Mesothelial cell of epicardium (in vitro differentiated cells): Measurements from ENCODE around the gene FAM168A. TPM values are rescaled to one million over a fixed set of nuclear protein-coding genes. Genes with fewer than 3 reads are reported as not detected.
A peak's percentile ranks its signal among the peaks of the same experiment; 100 is the strongest.

ENCODE experiments used
- DNase-seq, 2 experiments: peaks; one replicate each; pipeline ENCODE4 v3.0.0; 2021; ENCODE audit warnings: low spot score in 2 of 2; ENCODE audit not compliant: unreplicated experiment in 2 of 2
- H3K27ac Mint-ChIP-seq: 2 replicates; pipeline ENCODE4 v1.8.0; 2021; ENCODE audit warnings: mixed read lengths
- H3K27me3 Mint-ChIP-seq: 2 replicates; pipeline ENCODE4 v1.8.0; 2021; ENCODE audit warnings: low read depth, mixed read lengths
- H3K36me3 Mint-ChIP-seq: 2 replicates; pipeline ENCODE4 v1.8.0; 2021; ENCODE audit warnings: mixed read lengths
- H3K4me1 Mint-ChIP-seq: 2 replicates; pipeline ENCODE4 v1.8.0; 2021; ENCODE audit warnings: mixed read lengths
- H3K4me3 Mint-ChIP-seq: 2 replicates; pipeline ENCODE4 v1.8.0; 2021; ENCODE audit warnings: mild to moderate bottlenecking, moderate library complexity, mixed read lengths
- H3K9me3 Mint-ChIP-seq: 2 replicates; pipeline ENCODE4 v1.8.0; 2021; ENCODE audit warnings: mixed read lengths
- CTCF ChIP-seq: fragments of 200-600 bp; sonication (generic); IDR thresholded peaks from one replicate; pipeline ENCODE4 v1.5.0; 2021; ENCODE audit warnings: antibody characterized with exemption; ENCODE audit not compliant: unreplicated experiment
- total RNA-seq: library from RNA; stranded (reverse); gene quantifications from 3 replicates; pipeline ENCODE4 v1.2.1, GENCODE V29; 2021

The FAM168A gene
- total RNA-seq, 1 donor from 2014 or later = 61.8 TPM

- H3K9me3 Mint-ChIP-seq = no peaks in the 10 kb centered on the region
- H3K4me3 Mint-ChIP-seq = no peak overlapping the region
- no peaks in the 10 kb centered on the region for H3K27me3 Mint-ChIP-seq
- no peak for TF ChIP-seq CTCF
- peaks cover 15% of the 10 kb centered on the region for H3K4me1 Mint-ChIP-seq
- no peak overlapping the region for H3K27ac Mint-ChIP-seq
- no peak for DNase-seq
- H3K36me3 Mint-ChIP-seq = peaks cover 5% of the 10 kb centered on the region
Measured at GRCh38 chr11:73463359-73463758, 134.6 kb downstream of the FAM168A start.

DNA sequence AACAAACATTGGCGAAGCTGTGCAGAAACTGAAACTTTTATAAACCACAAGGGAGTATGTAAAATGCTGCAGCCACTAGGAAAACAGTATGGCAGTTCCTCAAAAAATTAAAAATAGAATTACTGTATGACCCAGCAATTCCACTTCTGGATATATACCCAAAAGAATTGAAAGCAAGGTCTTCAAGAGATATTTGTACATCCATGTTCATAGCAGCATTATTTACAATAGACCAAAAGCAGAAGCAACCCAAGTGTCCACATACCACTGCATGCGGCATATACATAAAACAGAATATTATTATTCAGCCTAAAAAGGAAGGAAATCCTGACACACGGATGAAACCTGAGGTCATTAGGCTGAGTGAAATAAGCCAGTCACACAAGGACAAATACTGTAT lies 135.9 kb downstream of the FAM168A start:
- peaks cover 7% of the 10 kb centered on the region for H3K36me3 Mint-ChIP-seq
- H3K27me3 Mint-ChIP-seq = no peaks in the 10 kb centered on the region
- H3K4me3 Mint-ChIP-seq = no peak overlapping the region
- H3K4me1 Mint-ChIP-seq = peaks cover 15% of the 10 kb centered on the region
- TF ChIP-seq CTCF = no peak
- DNase-seq = no peak
- H3K27ac Mint-ChIP-seq = no peak overlapping the region
- H3K9me3 Mint-ChIP-seq = no peaks in the 10 kb centered on the region

GRCh38 chr11:73461335-73461840 lies 136.5 kb downstream of the FAM168A start:
- Mint-ChIP-seq H3K4me3 (no peak overlapping the region), H3K4me1 (peaks cover 13% of the 10 kb centered on the region), H3K36me3 (peaks cover 7% of the 10 kb centered on the region), H3K9me3 (no peaks in the 10 kb centered on the region), H3K27ac (peak overlapping the region; percentile 1), H3K27me3 (no peaks in the 10 kb centered on the region)
- DNase-seq = no peak
- TF ChIP-seq CTCF = no peak

GRCh38 chr11:73458201-73458600 lies 139.7 kb downstream of the FAM168A start:
- Mint-ChIP-seq H3K4me1 (peaks cover 6% of the 10 kb centered on the region), H3K36me3 (peaks cover 7% of the 10 kb centered on the region), H3K9me3 (no peaks in the 10 kb centered on the region), H3K27ac (no peak overlapping the region), H3K4me3 (no peak overlapping the region), H3K27me3 (no peaks in the 10 kb centered on the region)
- DNase-seq = no peak
- no peak for TF ChIP-seq CTCF

- Mint-ChIP-seq H3K4me3 (no peak overlapping the region), H3K36me3 (peaks cover 2% of the 10 kb centered on the region), H3K27me3 (no peaks in the 10 kb centered on the region), H3K4me1 (no peaks in the 10 kb centered on the region), H3K27ac (no peak overlapping the region), H3K9me3 (no peaks in the 10 kb centered on the region)
- no peak for DNase-seq
- TF ChIP-seq CTCF = no peak
Measured at GRCh38 chr11:73454987-73455386, 142.9 kb downstream of the FAM168A start.

- no peak for DNase-seq
- peaks cover 2% of the 10 kb centered on the region for H3K36me3 Mint-ChIP-seq
- no peak for TF ChIP-seq CTCF
- no peaks in the 10 kb centered on the region for H3K9me3 Mint-ChIP-seq
- H3K27me3 Mint-ChIP-seq = no peaks in the 10 kb centered on the region
- no peaks in the 10 kb centered on the region for H3K4me1 Mint-ChIP-seq
- no peak overlapping the region for H3K27ac Mint-ChIP-seq
- no peak overlapping the region for H3K4me3 Mint-ChIP-seq
Measured at GRCh38 chr11:73453562-73453961, 144.3 kb downstream of the FAM168A start.
